GM23248 (cell line): ENCODE data around the gene PAXX.

Source experiments
- EZH2 ChIP-seq: fragments of 200-600 bp; sonication (generic); IDR thresholded peaks from 2 replicates; pipeline ENCODE4 v1.6.1; 2018; ENCODE audit warnings: antibody characterized with exemption, mild to moderate bottlenecking; ENCODE audit not compliant: insufficient read depth, poor library complexity, severe bottlenecking
- EZH2phosphoT487 ChIP-seq: fragments of 200-600 bp; sonication (generic); IDR thresholded peaks from 2 replicates; pipeline ENCODE4 v1.6.1; 2018; ENCODE audit warnings: antibody characterized with exemption, moderate library complexity, mild to moderate bottlenecking, low read depth; ENCODE audit not compliant: insufficient read depth

GRCh38 chr9:137006116-137007003, 14.1 kb downstream of the PAXX start:
- no peak for TF ChIP-seq EZH2phosphoT487
- TF ChIP-seq EZH2: no peak
